ENCODE measurements around the gene SECTM1. TPM values are rescaled to one million over a fixed set of nuclear protein-coding genes. Genes with fewer than 3 reads are reported as not detected.
"Not testable (repeated sequence)": the region's sequence is repeated elsewhere in the genome, so short reads cannot be mapped to it uniquely, and the experiment has no call there.

The SECTM1 gene
- total RNA-seq: 2.4 and 7.8 TPM in 2 replicates

- no peak for DNase-seq (ENCODE audit: low read depth)
Observed at GRCh38 chr17:82333279-82334171, at the start of gene SECTM1. SECTM1 (minus strand) TSS chr17:82333766; CDS start chr17:82327240, 6,526 bp downstream.

- DNase-seq (ENCODE audit: low read depth): no peak
Observed at GRCh38 chr17:82382933-82383255, 49.3 kb upstream of the SECTM1 start.

- not testable (repeated sequence) for DNase-seq (ENCODE audit: low read depth)
Observed at GRCh38 chr17:82382220-82382932, 48.8 kb upstream of the SECTM1 start.

- not testable (repeated sequence) for DNase-seq (ENCODE audit: low read depth)
Observed at GRCh38 chr17:82381703-82382009, 48.1 kb upstream of the SECTM1 start.

GRCh38 chr17:82380860-82381702, 47.5 kb upstream of the SECTM1 start:
- peak; percentile 45 for DNase-seq (ENCODE audit: low read depth)

GRCh38 chr17:82378741-82379021, 45.1 kb upstream of the SECTM1 start:
- no peak for DNase-seq (ENCODE audit: low read depth)

GRCh38 chr17:82377924-82378740, 44.6 kb upstream of the SECTM1 start:
- no peak for DNase-seq (ENCODE audit: low read depth)

GRCh38 chr17:82377294-82377693, 43.7 kb upstream of the SECTM1 start:
- DNase-seq (ENCODE audit: low read depth): not testable (repeated sequence)

- DNase-seq (ENCODE audit: low read depth): no peak
Observed at GRCh38 chr17:82376042-82376730, 42.6 kb upstream of the SECTM1 start.

GRCh38 chr17:82375359-82376041, 41.9 kb upstream of the SECTM1 start:
- no peak for DNase-seq (ENCODE audit: low read depth)

- no peak for DNase-seq (ENCODE audit: low read depth)
Observed at GRCh38 chr17:82374626-82375331, 41.2 kb upstream of the SECTM1 start.

- DNase-seq (ENCODE audit: low read depth): no peak
Observed at GRCh38 chr17:82373731-82374625, 40.4 kb upstream of the SECTM1 start.

- DNase-seq (ENCODE audit: low read depth): not testable (repeated sequence)
Observed at GRCh38 chr17:82373072-82373452, 39.5 kb upstream of the SECTM1 start.

- no peak for DNase-seq (ENCODE audit: low read depth)
Observed at GRCh38 chr17:82372249-82373071, 38.9 kb upstream of the SECTM1 start.

GRCh38 chr17:82371333-82372248, 38.0 kb upstream of the SECTM1 start, which contains the start of gene UTS2R:
UTS2R (plus strand) TSS chr17:82371765; CDS start chr17:82374325, 2,560 bp downstream.
- DNase-seq (ENCODE audit: low read depth): no peak

GRCh38 chr17:82370471-82371332, 37.1 kb upstream of the SECTM1 start:
- no peak for DNase-seq (ENCODE audit: low read depth)

Measured in renal cortical epithelial cell (primary cell).